Sigmoid colon (tissue), 7 donors: ENCODE measurements around the gene TMEM63A. TPM values are rescaled to one million over a fixed set of nuclear protein-coding genes. Genes with fewer than 3 reads are reported as not detected.

ENCODE experiments used
- DNase-seq: peaks from one replicate; pipeline ENCODE4 v3.0.0-alpha.2; 2019
- H3K27ac ChIP-seq, 4 donors: fragments of 200-600 bp; sonication (generic); one replicate each; pipeline ENCODE4 v1.5.1; 2016 to 2019; ENCODE audit warnings: mild to moderate bottlenecking in 1 of 4
- H3K27me3 ChIP-seq, 3 donors: fragments of 200-600 bp; sonication (generic); one replicate each; pipeline ENCODE4 v1.5.1; 2019; ENCODE audit warnings: mild to moderate bottlenecking in 1 of 3
- H3K36me3 ChIP-seq, 4 donors: fragments of 200-600 bp; sonication (generic); one replicate each; pipeline ENCODE4 v1.5.1; 2016 to 2019
- H3K4me1 ChIP-seq, 4 donors: fragments of 200-600 bp; sonication (generic); one replicate each; pipeline ENCODE4 v1.5.1; 2017 to 2019
- H3K4me3 ChIP-seq, 4 donors: fragments of 200-600 bp; sonication (generic); one replicate each; pipeline ENCODE4 v1.5.1; 2017 to 2019; ENCODE audit warnings: mild to moderate bottlenecking in 2 of 4, moderate library complexity in 1 of 4
- H3K9me3 ChIP-seq, 4 donors: fragments of 200-600 bp in 3 of 4; sonication (generic) in 3 of 4; one replicate each; pipeline versions ENCODE4 v1.5.1 to v1.6.1; 2013 to 2019
- EP300 ChIP-seq, 4 donors: sonication (generic); formaldehyde crosslinking; IDR thresholded peaks; one replicate each; pipeline ENCODE4 v1.6.1; 2017; ENCODE audit warnings: antibody characterized with exemption in 4 of 4
- POLR2A ChIP-seq, 2 donors: fragments of 450-650 bp; IDR thresholded peaks; one replicate each; pipeline ENCODE4 v1.6.1; 2016; ENCODE audit warnings: antibody characterized with exemption in 2 of 2, mild to moderate bottlenecking in 2 of 2, moderate library complexity in 2 of 2
- POLR2AphosphoS5 ChIP-seq, 4 donors: sonication (generic); formaldehyde crosslinking; IDR thresholded peaks; one replicate each; pipeline ENCODE4 v1.6.1; 2017; ENCODE audit warnings: antibody characterized with exemption in 4 of 4
- WGBS, 2 donors: extraction: QIAGEN DNeasy Blood & Tissue Kit; methylation state at CpG; one replicate each; pipeline ENCODE4 v1.1.7; 2013; 5-methylcytosine and 5-hydroxymethylcytosine counted together
- intact Hi-C: fragments of 100-400 bp; cut with DNase I; formaldehyde crosslinking; loops from one replicate; pipeline ENCODE4 v1.15.1; 2023
- polyA plus RNA-seq, 3 donors: library from polyadenylated mRNA; stranded (reverse); fragments of 200-250 nt; gene quantifications; one replicate each; pipeline ENCODE4 v1.2.3, GENCODE V29; 2013
- total RNA-seq, 4 donors: library from RNA; depleted of rRNA; stranded (reverse); fragments of >200 nt; gene quantifications; one replicate each; pipeline ENCODE4 v1.1.0, GENCODE V29; 2016
- TF ChIP-seq, protein P1 (sequence below), 4 experiments: fragments of 450-650 bp in 3 of 4; fragments of 200-600 bp in 1 of 4; IDR thresholded peaks; one replicate each; pipeline ENCODE4 v1.5.1; 2016 to 2019; ENCODE audit warnings: antibody characterized with exemption in 4 of 4, mild to moderate bottlenecking in 3 of 4, moderate library complexity in 2 of 4
- donor health status: healthy with polysubstance abuse.
- donor health status: Bipolar disorder and iron deficiency.
- donor health status: healthy.

The TMEM63A gene
- total and polyA plus RNA-seq, 7 donors: 3.0 to 103 (median 35.9) TPM

DNA sequence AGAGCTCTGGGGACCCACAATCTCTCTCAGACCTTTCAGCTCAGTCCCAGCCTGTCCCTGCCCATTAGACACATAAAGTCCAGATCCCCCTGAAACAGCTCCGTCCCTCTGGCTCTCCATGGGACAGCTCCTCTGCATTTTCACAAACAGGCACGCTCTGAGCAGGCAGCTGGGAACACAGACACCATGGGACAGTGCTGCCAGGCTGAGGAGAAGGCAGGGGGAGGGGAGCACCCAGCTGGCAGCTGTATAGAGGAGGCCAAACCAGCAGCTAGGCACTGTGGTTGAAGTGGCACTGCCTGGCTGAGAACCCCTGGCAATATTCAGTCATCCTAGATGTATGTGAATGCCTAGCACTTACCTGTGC is 2.0 kb downstream of the TMEM63A start:
- peaks cover 0 to 19% (median 5%) of the 10 kb centered on the region in 4 donors for H3K36me3 ChIP-seq
- DNase-seq: no peak
- TF ChIP-seq POLR2AphosphoS5 (IDR thresholded peaks at IDR 0.05) (no peak), POLR2A (IDR thresholded peaks at IDR 0.05) (no peak), EP300 (IDR thresholded peaks at IDR 0.05) (no peak)
- TF ChIP-seq, protein P1, sequence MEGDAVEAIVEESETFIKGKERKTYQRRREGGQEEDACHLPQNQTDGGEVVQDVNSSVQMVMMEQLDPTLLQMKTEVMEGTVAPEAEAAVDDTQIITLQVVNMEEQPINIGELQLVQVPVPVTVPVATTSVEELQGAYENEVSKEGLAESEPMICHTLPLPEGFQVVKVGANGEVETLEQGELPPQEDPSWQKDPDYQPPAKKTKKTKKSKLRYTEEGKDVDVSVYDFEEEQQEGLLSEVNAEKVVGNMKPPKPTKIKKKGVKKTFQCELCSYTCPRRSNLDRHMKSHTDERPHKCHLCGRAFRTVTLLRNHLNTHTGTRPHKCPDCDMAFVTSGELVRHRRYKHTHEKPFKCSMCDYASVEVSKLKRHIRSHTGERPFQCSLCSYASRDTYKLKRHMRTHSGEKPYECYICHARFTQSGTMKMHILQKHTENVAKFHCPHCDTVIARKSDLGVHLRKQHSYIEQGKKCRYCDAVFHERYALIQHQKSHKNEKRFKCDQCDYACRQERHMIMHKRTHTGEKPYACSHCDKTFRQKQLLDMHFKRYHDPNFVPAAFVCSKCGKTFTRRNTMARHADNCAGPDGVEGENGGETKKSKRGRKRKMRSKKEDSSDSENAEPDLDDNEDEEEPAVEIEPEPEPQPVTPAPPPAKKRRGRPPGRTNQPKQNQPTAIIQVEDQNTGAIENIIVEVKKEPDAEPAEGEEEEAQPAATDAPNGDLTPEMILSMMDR (IDR thresholded peaks at IDR 0.05): no peak
- H3K4me3 ChIP-seq: no peak overlapping the region
- WGBS, 2 donors: 16 to 48% methylated on average over 2 of the region's 2 CpGs
- no peaks in the 10 kb centered on the region for H3K9me3 ChIP-seq
- H3K27me3 ChIP-seq: no peaks in the 10 kb centered on the region
- peak overlapping the region; percentile 88 to 91 (median 90) for H3K27ac ChIP-seq
- intact Hi-C loops: loop anchor here (5.0 kb wide), 2 partner anchors 68 to 97 kb away; partner anchors contain the start of gene EPHX1
- H3K4me1 ChIP-seq: peaks cover 0 to 57% (median 51%) of the 10 kb centered on the region in 4 donors

GRCh38 chr1:225879521-225880221 is 2.5 kb downstream of the TMEM63A start:
- H3K27ac ChIP-seq: peak overlapping the region; percentile 88 to 91 (median 90)
- no peaks in the 10 kb centered on the region for H3K9me3 ChIP-seq
- no peak for DNase-seq
- WGBS, 2 donors: 12 to 33% methylated on average over 8 of the region's 8 CpGs
- H3K4me1 ChIP-seq: peaks cover 0 to 57% (median 51%) of the 10 kb centered on the region in 4 donors
- no peaks in the 10 kb centered on the region for H3K27me3 ChIP-seq
- peak in 1 of 2 donors; percentile 48 for TF ChIP-seq POLR2A (IDR thresholded peaks at IDR 0.05)
- TF ChIP-seq EP300 (IDR thresholded peaks at IDR 0.05): no peak
- TF ChIP-seq POLR2AphosphoS5 (IDR thresholded peaks at IDR 0.05): peak in 1 of 4 donors; percentile 27
- TF ChIP-seq, protein P1 (IDR thresholded peaks at IDR 0.05): no peak
- H3K36me3 ChIP-seq: peaks cover 0 to 25% (median 5%) of the 10 kb centered on the region in 4 donors
- H3K4me3 ChIP-seq: no peak overlapping the region
- intact Hi-C loops: loop anchor here (5.0 kb wide), 2 partner anchors 67 to 98 kb away; partner anchors contain the start of gene EPHX1

DNA sequence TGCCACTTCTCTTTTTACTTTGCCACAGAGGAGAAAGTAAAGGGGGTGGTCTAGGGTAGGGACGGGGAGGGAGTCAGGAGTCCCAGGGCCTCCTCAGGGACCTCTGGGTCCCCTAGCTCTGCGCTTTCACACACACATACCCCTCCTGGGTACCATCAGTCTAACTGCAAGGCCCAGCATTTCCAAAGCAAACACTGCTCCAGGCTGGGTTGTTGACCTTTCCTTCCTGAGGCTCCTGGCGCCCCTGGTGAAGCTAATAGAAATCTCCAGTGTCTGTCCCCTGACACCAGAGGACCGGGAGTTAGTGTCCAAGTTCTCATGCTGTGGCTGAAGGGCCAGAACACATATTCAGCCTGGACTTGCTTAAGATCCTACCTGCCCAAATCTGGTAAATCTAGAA is 3.9 kb downstream of the TMEM63A start:
- DNase-seq: no peak

DNA sequence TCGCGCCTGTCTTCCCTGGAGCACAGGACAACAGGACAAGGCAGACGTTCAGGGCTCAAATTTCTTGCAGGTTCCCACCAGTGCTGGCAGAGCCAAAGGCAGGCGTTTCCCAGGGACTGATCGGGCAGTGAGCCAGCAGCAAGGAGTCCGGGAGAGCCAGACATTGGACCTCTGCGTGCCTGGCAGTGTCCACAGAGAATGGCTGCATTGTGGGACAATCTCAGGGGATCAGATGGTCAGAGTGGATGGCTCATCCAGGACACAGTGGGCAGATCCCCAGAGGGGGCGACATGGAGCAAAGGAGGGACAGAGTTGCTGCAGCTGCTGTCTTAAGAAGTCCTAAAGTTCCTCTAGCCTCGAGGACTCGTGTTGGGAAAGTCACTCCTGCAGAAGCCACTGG is 4.6 kb downstream of the TMEM63A start:
- DNase-seq: peak; percentile 84
- H3K9me3 ChIP-seq: no peaks in the 10 kb centered on the region
- WGBS, 2 donors: 13 to 54% methylated on average over 10 of the region's 10 CpGs
- TF ChIP-seq, protein P1 (IDR thresholded peaks at IDR 0.05): peak in 3 of 4 experiments; percentile 15 to 46 (median 42)
- peak in 1 of 4 donors; percentile 27 for TF ChIP-seq POLR2AphosphoS5 (IDR thresholded peaks at IDR 0.05)
- TF ChIP-seq POLR2A (IDR thresholded peaks at IDR 0.05): no peak
- no peak for TF ChIP-seq EP300 (IDR thresholded peaks at IDR 0.05)
- peak overlapping the region; percentile 23 to 90 (median 58) for H3K27ac ChIP-seq
- H3K36me3 ChIP-seq: peaks cover 0 to 45% (median 16%) of the 10 kb centered on the region in 4 donors
- peaks cover 0 to 49% (median 47%) of the 10 kb centered on the region in 4 donors for H3K4me1 ChIP-seq
- intact Hi-C loops: no loop called here
- no peaks in the 10 kb centered on the region for H3K27me3 ChIP-seq
- H3K4me3 ChIP-seq: no peak overlapping the region

More for the DNA sequence above, 3.9 kb downstream of the TMEM63A start:
- intact Hi-C loops: no loop called here
- TF ChIP-seq POLR2A (IDR thresholded peaks at IDR 0.05): no peak
- no peak for TF ChIP-seq EP300 (IDR thresholded peaks at IDR 0.05)
- TF ChIP-seq POLR2AphosphoS5 (IDR thresholded peaks at IDR 0.05): no peak
- TF ChIP-seq, protein P1 (IDR thresholded peaks at IDR 0.05): no peak
- peaks cover 0 to 51% (median 49%) of the 10 kb centered on the region in 4 donors for H3K4me1 ChIP-seq
- H3K27me3 ChIP-seq: no peaks in the 10 kb centered on the region
- no peaks in the 10 kb centered on the region for H3K9me3 ChIP-seq
- peaks cover 0 to 38% (median 12%) of the 10 kb centered on the region in 4 donors for H3K36me3 ChIP-seq
- H3K27ac ChIP-seq: peak overlapping the region; percentile 23 to 90 (median 58)
- no peak overlapping the region for H3K4me3 ChIP-seq
- 26 to 65% methylated on average over 4 of the region's 4 CpGs for WGBS, 2 donors
